Right lobe of liver (tissue), 6 donors: ENCODE results near the gene HELT. TPM values are rescaled to one million over a fixed set of nuclear protein-coding genes. Genes with fewer than 3 reads are reported as not detected.

Experiments
- ATAC-seq, 4 donors: fragments of 200-7000 bp; cut with Tn5 transposase; one replicate each; pipeline ENCODE4 v1.9.1; 2020; ENCODE audit warnings: mild to moderate bottlenecking in 4 of 4, moderate library complexity in 4 of 4
- DNase-seq, 3 donors: peaks; one replicate each; pipeline ENCODE4 v3.0.0-alpha.2; 2020
- H3K27ac ChIP-seq, 3 donors: fragments of 200-600 bp; one replicate each; pipeline ENCODE4 v1.8.0; 2022
- H3K27me3 ChIP-seq, 2 donors: fragments of 200-600 bp; one replicate each; pipeline ENCODE4 v1.8.0; 2022
- H3K36me3 ChIP-seq, 4 donors: fragments of 200-600 bp; sonication (generic) in 1 of 4; one replicate each; pipeline versions ENCODE4 v1.5.1 to v1.8.0; 2017 to 2022; ENCODE audit warnings: control low read depth in 1 of 4
- H3K4me1 ChIP-seq, 4 donors: fragments of 200-600 bp; sonication (generic) in 1 of 4; one replicate each; pipeline versions ENCODE4 v1.5.1 to v1.8.0; 2017 to 2022; ENCODE audit warnings: control low read depth in 1 of 4
- H3K4me3 ChIP-seq, 3 donors: fragments of 200-600 bp; one replicate each; pipeline ENCODE4 v1.8.0; 2022
- H3K9me3 ChIP-seq, 4 donors: fragments of 200-600 bp; sonication (generic) in 1 of 4; one replicate each; pipeline versions ENCODE4 v1.5.1 to v1.8.0; 2017 to 2022; ENCODE audit warnings: control low read depth in 1 of 4
- CTCF ChIP-seq, 4 donors: fragments of 200-600 bp in 3 of 4; fragments of 450-650 bp in 1 of 4; IDR thresholded peaks; one replicate each; pipeline versions ENCODE4 v1.5.1 to v1.8.0; 2016 to 2022; ENCODE audit warnings: antibody characterized with exemption in 4 of 4, mild to moderate bottlenecking in 2 of 4
- POLR2A ChIP-seq: fragments of 450-650 bp; IDR thresholded peaks from one replicate; pipeline ENCODE4 v1.6.1; 2017; ENCODE audit warnings: antibody characterized with exemption, mild to moderate bottlenecking
- WGBS: methylation state at CpG from one replicate; pipeline ENCODE4 v1.1.6; 2018; ENCODE audit warnings: low coverage, low lambda C conversion rate; ENCODE audit not compliant: insufficient coverage; ENCODE audit errors: missing lambda C conversion rate; 5-methylcytosine and 5-hydroxymethylcytosine counted together
- intact Hi-C, 2 donors: fragments of 100-400 bp; cut with DNase I; formaldehyde crosslinking; loops; one replicate each; pipeline versions ENCODE4 v1.11.2 to v1.14.1; 2022
- total RNA-seq, 6 experiments: library from RNA; depleted of rRNA in 2 of 6; stranded (reverse); fragments of >200 nt in 2 of 6; fragmentation: NEBNext Ultra II Directional in 3 of 6; extraction: Animal tissue kit (Norgen Biotek cat#: 25700) in 3 of 6; gene quantifications; one replicate each; pipeline versions ENCODE4 v1.1.0 to v1.2.4, GENCODE V29; 2016 to 2023
- donor health status: DM: no; HTN: yes; CAD: no.
- donor health status: DM: no; HTN: no; CAD: no.
- donor health status: DM: no; HTN: no; CAD: no.
- donor health status: DM: no; HTN: yes; CAD: no.
- donor health status: DM: no; HTN: yes; CAD: no.

HELT gene
- total RNA-seq, 6 experiments from 2014 or later, result not detected

GRCh38 chr4:185011408-185011807 is 6.9 kb upstream of the HELT start:
- intact Hi-C loops, result no loop called here
- no peak for TF ChIP-seq POLR2A
- TF ChIP-seq CTCF (IDR thresholded peaks at IDR 0.05), result peak in 3 of 4 donors; percentile 22 to 23 (median 23)
- WGBS, result 20% methylated on average over 2 of the region's 8 CpGs
- Histone ChIP-seq H3K4me1 (no peaks in the 10 kb centered on the region), H3K9me3 (no peaks in the 10 kb centered on the region), H3K36me3 (no peaks in the 10 kb centered on the region), H3K27me3 (no peaks in the 10 kb centered on the region), H3K4me3 (no peak overlapping the region), H3K27ac (no peak overlapping the region)
- peak; percentile 24 to 62 (median 38) for ATAC-seq
- no peak for DNase-seq

- no peaks in the 10 kb centered on the region for H3K9me3 ChIP-seq
- H3K27ac ChIP-seq, result no peak overlapping the region
- no peaks in the 10 kb centered on the region for H3K36me3 ChIP-seq
- no peak for ATAC-seq
- no peak for DNase-seq
- H3K4me1 ChIP-seq, result peaks cover 0 to 8% (median 0%) of the 10 kb centered on the region in 4 donors
- intact Hi-C loops, result no loop called here
- no peak for TF ChIP-seq CTCF (IDR thresholded peaks at IDR 0.05)
- TF ChIP-seq POLR2A, result no peak
- H3K27me3 ChIP-seq, result no peaks in the 10 kb centered on the region
- no peak overlapping the region for H3K4me3 ChIP-seq
- WGBS, result 38% methylated on average over 10 of the region's 16 CpGs
These were observed 4.7 kb upstream of the HELT start for GRCh38 chr4:185013417-185014125.

DNA sequence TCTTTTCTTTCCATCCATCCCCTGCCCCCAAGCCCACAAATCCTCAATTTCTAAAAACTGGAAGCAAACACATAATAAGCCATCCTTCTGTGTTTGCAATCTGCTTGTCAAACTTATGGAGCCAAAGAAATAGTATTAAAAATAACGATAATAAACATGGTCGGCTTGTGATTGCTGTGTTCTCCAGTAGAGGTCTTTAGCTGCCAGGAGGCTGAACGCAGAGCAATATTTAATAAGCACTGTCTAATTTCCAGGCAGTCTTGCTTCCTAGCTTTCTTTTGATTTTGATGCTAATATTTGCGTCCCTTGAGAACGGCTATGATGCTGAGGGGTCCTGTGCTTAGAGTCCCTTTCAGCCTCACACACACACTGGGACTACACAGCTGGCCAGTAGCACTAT is 3.2 kb upstream of the HELT start:
- Histone ChIP-seq H3K27ac (no peak overlapping the region), H3K9me3 (no peaks in the 10 kb centered on the region), H3K27me3 (no peaks in the 10 kb centered on the region), H3K4me3 (no peak overlapping the region), H3K36me3 (no peaks in the 10 kb centered on the region), H3K4me1 (peaks cover 0 to 17% (median 0%) of the 10 kb centered on the region in 4 donors)
- ATAC-seq (no peak), DNase-seq (no peak)
- no peak for TF ChIP-seq POLR2A
- no peak for TF ChIP-seq CTCF (IDR thresholded peaks at IDR 0.05)
- WGBS, result 45% methylated on average over 5 of the region's 5 CpGs
- intact Hi-C loops, result no loop called here

GRCh38 chr4:185016101-185016940 is 2.0 kb upstream of the HELT start:
- 4% methylated on average over 25 of the region's 47 CpGs for WGBS
- Histone ChIP-seq H3K27me3 (peaks cover under 1 to 8% of the 10 kb centered on the region in 2 donors), H3K36me3 (no peaks in the 10 kb centered on the region), H3K27ac (no peak overlapping the region), H3K4me1 (peaks cover 0 to 20% (median 0%) of the 10 kb centered on the region in 4 donors), H3K4me3 (no peak overlapping the region), H3K9me3 (no peaks in the 10 kb centered on the region)
- intact Hi-C loops, result no loop called here
- ATAC-seq (peak in 1 of 4 donors; percentile 8), DNase-seq (no peak)
- no peak for TF ChIP-seq POLR2A
- no peak for TF ChIP-seq CTCF (IDR thresholded peaks at IDR 0.05)
